PFSK-1 (cell line): ENCODE measurements around the gene CD160.

ENCODE experiments used
- FOXP2 ChIP-seq: optimal IDR thresholded peaks from 2 replicates; pipeline ENCODE3; 2011; ENCODE audit warnings: borderline replicate concordance, control low read depth, inconsistent platforms; ENCODE audit not compliant: insufficient read depth; ENCODE audit errors: extremely low read length, extremely low read depth
- POLR2AphosphoS5 ChIP-seq: IDR thresholded peaks from 2 replicates; pipeline ENCODE4 v1.6.1; 2012; ENCODE audit warnings: low read depth, mild to moderate bottlenecking, control low read depth, low read length, moderate library complexity
- SIN3A ChIP-seq: IDR thresholded peaks from 2 replicates; pipeline ENCODE4 v1.6.1; 2012; ENCODE audit warnings: mild to moderate bottlenecking, low read length, moderate library complexity, borderline replicate concordance; ENCODE audit not compliant: insufficient read depth
- TAF1 ChIP-seq: IDR thresholded peaks from 2 replicates; pipeline ENCODE4 v1.6.1; 2012; ENCODE audit warnings: low read length, control low read depth, borderline replicate concordance; ENCODE audit not compliant: insufficient read depth
- TF ChIP-seq, protein P1 (sequence below), 2 experiments: IDR thresholded peaks; 2 replicates each; pipeline versions ENCODE4 v1.6.1 to v1.8.0; 2011 to 2012; ENCODE audit warnings: low read depth in 2 of 2, low read length in 2 of 2, control low read depth in 1 of 2, inconsistent platforms in 1 of 2, mild to moderate bottlenecking in 1 of 2, moderate library complexity in 1 of 2; ENCODE audit not compliant: insufficient read depth in 1 of 2

CD160 gene

DNA sequence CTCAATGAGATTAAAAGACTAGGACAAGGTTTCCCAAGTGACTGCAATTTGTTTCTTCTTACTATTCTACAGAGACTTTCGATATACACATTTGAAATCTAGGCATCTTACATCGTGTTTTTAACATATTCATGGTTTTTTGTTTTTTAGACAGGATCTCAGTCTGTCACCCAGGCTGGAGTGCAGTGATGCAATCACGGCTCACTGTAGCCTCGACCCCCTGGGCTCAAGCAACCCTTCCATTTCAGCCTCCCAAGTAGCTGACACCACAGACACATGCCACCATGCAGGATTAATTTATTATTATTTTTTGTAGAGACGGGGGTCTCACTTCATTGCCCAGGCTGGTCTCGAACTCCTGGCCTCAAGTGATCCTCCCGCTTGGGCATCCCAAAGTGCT, 13.7 kb upstream of the CD160 start:
- TF ChIP-seq SIN3A (no peak), POLR2AphosphoS5 (no peak), FOXP2 (no peak), TAF1 (no peak)
- TF ChIP-seq, protein P1, sequence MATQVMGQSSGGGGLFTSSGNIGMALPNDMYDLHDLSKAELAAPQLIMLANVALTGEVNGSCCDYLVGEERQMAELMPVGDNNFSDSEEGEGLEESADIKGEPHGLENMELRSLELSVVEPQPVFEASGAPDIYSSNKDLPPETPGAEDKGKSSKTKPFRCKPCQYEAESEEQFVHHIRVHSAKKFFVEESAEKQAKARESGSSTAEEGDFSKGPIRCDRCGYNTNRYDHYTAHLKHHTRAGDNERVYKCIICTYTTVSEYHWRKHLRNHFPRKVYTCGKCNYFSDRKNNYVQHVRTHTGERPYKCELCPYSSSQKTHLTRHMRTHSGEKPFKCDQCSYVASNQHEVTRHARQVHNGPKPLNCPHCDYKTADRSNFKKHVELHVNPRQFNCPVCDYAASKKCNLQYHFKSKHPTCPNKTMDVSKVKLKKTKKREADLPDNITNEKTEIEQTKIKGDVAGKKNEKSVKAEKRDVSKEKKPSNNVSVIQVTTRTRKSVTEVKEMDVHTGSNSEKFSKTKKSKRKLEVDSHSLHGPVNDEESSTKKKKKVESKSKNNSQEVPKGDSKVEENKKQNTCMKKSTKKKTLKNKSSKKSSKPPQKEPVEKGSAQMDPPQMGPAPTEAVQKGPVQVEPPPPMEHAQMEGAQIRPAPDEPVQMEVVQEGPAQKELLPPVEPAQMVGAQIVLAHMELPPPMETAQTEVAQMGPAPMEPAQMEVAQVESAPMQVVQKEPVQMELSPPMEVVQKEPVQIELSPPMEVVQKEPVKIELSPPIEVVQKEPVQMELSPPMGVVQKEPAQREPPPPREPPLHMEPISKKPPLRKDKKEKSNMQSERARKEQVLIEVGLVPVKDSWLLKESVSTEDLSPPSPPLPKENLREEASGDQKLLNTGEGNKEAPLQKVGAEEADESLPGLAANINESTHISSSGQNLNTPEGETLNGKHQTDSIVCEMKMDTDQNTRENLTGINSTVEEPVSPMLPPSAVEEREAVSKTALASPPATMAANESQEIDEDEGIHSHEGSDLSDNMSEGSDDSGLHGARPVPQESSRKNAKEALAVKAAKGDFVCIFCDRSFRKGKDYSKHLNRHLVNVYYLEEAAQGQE (IDR thresholded peaks at IDR 0.05; ENCODE audit: insufficient read depth in 1 of 2, low read depth in 2 of 2, low read length in 2 of 2) = no peak

- TF ChIP-seq TAF1 (no peak), SIN3A (no peak), POLR2AphosphoS5 (no peak), FOXP2 (no peak)
- TF ChIP-seq, protein P1 (IDR thresholded peaks at IDR 0.05; ENCODE audit: insufficient read depth in 1 of 2, low read depth in 2 of 2, low read length in 2 of 2) = no peak
Measured at GRCh38 chr1:145706086-145706664, 13.1 kb upstream of the CD160 start.

- TF ChIP-seq, protein P1 (IDR thresholded peaks at IDR 0.05; ENCODE audit: insufficient read depth in 1 of 2, low read depth in 2 of 2, low read length in 2 of 2) = no peak
- TF ChIP-seq POLR2AphosphoS5 = no peak
- TF ChIP-seq TAF1 = no peak
- TF ChIP-seq SIN3A = no peak
Measured at GRCh38 chr1:145707183-145707867, 12.0 kb upstream of the CD160 start, which contains the start of gene PDZK1. Gene PDZK1 (minus strand): TSS chr1:145707368. CDS start chr1:145688021, 19,347 bp downstream.

DNA sequence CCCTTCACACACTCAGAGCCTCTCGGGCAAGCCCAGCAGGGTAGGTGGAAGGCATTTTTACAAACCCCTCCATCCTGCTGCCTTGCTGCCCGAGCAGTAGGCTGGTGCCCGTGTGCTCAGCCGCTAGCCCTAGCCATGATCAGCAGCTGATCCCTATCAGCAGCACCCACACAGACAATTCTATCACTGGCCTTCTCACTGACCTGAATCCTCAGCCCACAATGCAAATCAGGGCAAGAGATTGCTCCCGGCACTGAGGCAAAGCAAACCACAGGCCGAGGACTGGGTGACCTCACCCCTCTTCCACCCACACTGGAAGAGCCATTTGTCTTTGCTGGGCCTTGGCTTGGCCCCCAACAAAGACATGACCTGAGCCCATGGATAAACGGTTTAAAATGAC, 11.2 kb upstream of the CD160 start:
- TF ChIP-seq TAF1 = no peak
- no peak for TF ChIP-seq POLR2AphosphoS5
- TF ChIP-seq SIN3A = no peak

DNA sequence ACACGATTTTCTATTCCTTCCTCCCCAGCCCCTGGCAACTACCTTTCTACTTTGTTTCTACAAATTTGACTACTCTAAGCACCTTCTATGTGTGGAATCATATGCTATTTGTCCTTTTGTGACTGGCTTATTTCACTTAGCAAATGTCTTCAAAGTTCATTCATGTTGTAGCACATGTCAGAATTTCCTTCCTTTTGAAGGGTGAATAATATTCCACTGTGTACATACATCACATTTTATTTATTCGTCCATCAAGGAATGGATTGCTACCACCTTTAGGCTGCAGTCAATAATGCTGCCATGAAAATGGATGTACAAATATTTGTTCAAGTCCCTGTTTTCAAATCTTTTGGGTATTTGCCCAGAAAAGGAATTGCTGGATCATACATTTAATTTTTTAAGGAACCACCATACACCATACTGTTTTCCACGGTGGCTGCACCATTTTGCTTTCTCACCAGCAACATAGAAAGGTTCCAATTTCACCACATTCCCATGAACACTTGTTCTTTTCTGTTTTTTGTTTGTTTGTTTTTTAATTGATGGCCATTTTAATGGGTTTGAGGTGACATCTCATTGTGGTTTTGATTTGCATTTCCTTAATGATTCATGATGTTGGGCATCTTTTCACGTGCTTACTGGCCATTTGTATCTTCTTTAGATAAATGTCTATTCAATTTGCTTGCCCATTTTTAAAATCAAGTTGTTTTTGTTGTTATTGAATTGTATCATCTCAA, 8.8 kb upstream of the CD160 start:
- TF ChIP-seq FOXP2 = no peak
- TF ChIP-seq SIN3A = no peak
- TF ChIP-seq, protein P1 (IDR thresholded peaks at IDR 0.05; ENCODE audit: insufficient read depth in 1 of 2, low read depth in 2 of 2, low read length in 2 of 2) = no peak
- no peak for TF ChIP-seq POLR2AphosphoS5
